Measurements from ENCODE around the gene HS1BP3. TPM values are rescaled to one million over a fixed set of nuclear protein-coding genes. Genes with fewer than 3 reads are reported as not detected.
A peak's percentile ranks its signal among the peaks of the same experiment; 100 is the strongest.

HS1BP3 gene
- total RNA-seq, 1 experiment from 2014 or later: 17.1 TPM

GRCh38 chr2:20582600-20583221 lies 68.2 kb downstream of the HS1BP3 start:
- Histone ChIP-seq H3K36me3 (ENCODE audit: control insufficient read depth in 1 of 2, insufficient read depth in 2 of 2, low read length in 2 of 2) (no peaks in the 10 kb centered on the region), H3K4me3 (replicated peaks in 1 of 2; ENCODE audit: low read depth in 1 of 2, low read length in 2 of 2) (no peak overlapping the region), H3K9me3 (ENCODE audit: control insufficient read depth in 1 of 2, insufficient read depth in 1 of 2, low read depth in 1 of 2, low read length in 2 of 2) (peaks cover 0 to 5% of the 10 kb centered on the region in 2 experiments; a peak in 1 of 4 replicates), H3K79me2 (ENCODE audit: insufficient read depth, low read length) (no peaks in the 10 kb centered on the region), H3K4me1 (ENCODE audit: control insufficient read depth in 1 of 2, insufficient read depth in 2 of 2, low read length in 2 of 2) (peaks cover 64 to 72% of the 10 kb centered on the region in 2 experiments), H3K9ac (ENCODE audit: low read length) (no peak overlapping the region), H3K27me3 (ENCODE audit: insufficient read depth, low read length) (no peaks in the 10 kb centered on the region), H3K4me2 (ENCODE audit: low read length) (0 out of 2 replicates have a peak overlapping the region, but pooled peaks have one; percentile 14), H4K20me1 (ENCODE audit: insufficient read depth) (no peaks in the 10 kb centered on the region), H2AFZ (ENCODE audit: low read depth, low read length, poor library complexity, severe bottlenecking) (no peak overlapping the region), H3K27ac (ENCODE audit: low read depth, low read length) (no peak overlapping the region; the same call in 1 of the 2 replicates), H3K9me2 (ENCODE audit: insufficient read depth) (no peaks in the 10 kb centered on the region)
- RAD21 ChIA-PET (ENCODE audit: low non-redundant PET in 1 of 2, low total read pairs in 2 of 2, uncharacterized antibody in 2 of 2, unreplicated experiment in 2 of 2): no interaction called here
- CTCF ChIA-PET: no interaction called here
- no peak for TF ChIP-seq SRF (IDR thresholded peaks at IDR 0.05; ENCODE audit: low read depth)
- TF ChIP-seq EZH2 (IDR thresholded peaks at IDR 0.05): no peak
- TF ChIP-seq EZH2phosphoT487 (IDR thresholded peaks at IDR 0.05; ENCODE audit: borderline replicate concordance): no peak
- no peak for TF ChIP-seq RAD21 (IDR thresholded peaks at IDR 0.05; ENCODE audit: low read depth)
- no peak for TF ChIP-seq POLR2A (IDR thresholded peaks at IDR 0.05; ENCODE audit: borderline replicate concordance, extremely low read depth, insufficient read depth, insufficient read length)
- no peak for TF ChIP-seq SIN3A (IDR thresholded peaks at IDR 0.05; ENCODE audit: low read depth)
- TF ChIP-seq ELF1 (IDR thresholded peaks at IDR 0.05; ENCODE audit: borderline replicate concordance, low read depth): no peak
- no peak for TF ChIP-seq FOSL1 (IDR thresholded peaks at IDR 0.05; ENCODE audit: low read depth)
- TF ChIP-seq CEBPB (IDR thresholded peaks at IDR 0.05; ENCODE audit: low read depth): no peak
- TF ChIP-seq ZFX (IDR thresholded peaks at IDR 0.05): no peak
- TF ChIP-seq MAX (IDR thresholded peaks at IDR 0.05): no peak
- TF ChIP-seq TCF7L2 (IDR thresholded peaks at IDR 0.05; ENCODE audit: borderline replicate concordance, extremely low read depth, insufficient read depth, insufficient read length): no peak
- TF ChIP-seq YY1 (IDR thresholded peaks at IDR 0.05; ENCODE audit: extremely low read depth, insufficient replicate concordance, low read depth, low read length): no peak
- no peak for DNase-seq (ENCODE audit: low read depth, low spot score)
- ATAC-seq: no peak
- intact Hi-C loops (cut with micrococcal nuclease): no loop called here
- POLR2A ChIA-PET: interaction anchor here (2.1 kb wide), 1 partner anchor 136 kb away, joined by 7 read pairs; the partner anchor contains the start of gene RHOB
- BruUV-seq (replicated peaks): no TSS peak

All from HCT116 (cell line).